GM12891 (cell line): ENCODE results near the gene INSYN1.

ENCODE experiments used
- PAX5 ChIP-seq: IDR thresholded peaks from 2 replicates; pipeline ENCODE4 v1.6.1; 2011; ENCODE audit warnings: low read length, moderate library complexity, mild to moderate bottlenecking; ENCODE audit not compliant: insufficient read depth, severe bottlenecking
- POLR2A ChIP-seq: IDR thresholded peaks from 2 replicates; pipeline ENCODE4 v1.6.1; 2011; ENCODE audit warnings: low read depth, low read length, control low read depth
- POLR2AphosphoS5 ChIP-seq: IDR thresholded peaks from 2 replicates; pipeline ENCODE4 v1.6.1; 2011; ENCODE audit warnings: low read depth, low read length, control low read depth
- POU2F2 ChIP-seq: IDR thresholded peaks from 2 replicates; pipeline ENCODE4 v1.6.1; 2011; ENCODE audit warnings: low read depth, mild to moderate bottlenecking, control low read depth, low read length, moderate library complexity
- TAF1 ChIP-seq: IDR thresholded peaks from 2 replicates; pipeline ENCODE4 v1.6.1; 2011; ENCODE audit warnings: low read depth, low read length, control low read depth

DNA sequence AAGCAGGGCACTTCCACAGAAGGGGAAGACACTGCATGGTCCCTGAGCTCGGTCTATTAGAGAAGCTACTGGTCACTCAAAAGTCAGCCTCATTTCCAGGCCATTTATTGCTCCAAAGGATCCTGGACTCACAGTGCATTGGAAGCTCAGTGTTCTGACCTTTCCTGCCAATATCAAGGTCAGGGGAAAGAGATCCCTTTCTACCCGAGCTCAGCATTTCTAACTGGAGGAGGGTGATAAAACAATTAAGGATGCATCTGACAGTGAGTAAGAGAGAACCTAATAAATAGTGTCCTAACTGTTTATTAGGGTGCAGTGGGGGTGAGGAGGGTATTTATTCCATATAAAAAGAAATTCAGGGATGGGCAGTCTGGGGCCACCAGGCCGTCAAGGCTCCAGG, 26.8 kb upstream of the INSYN1 start:
- TF ChIP-seq POLR2AphosphoS5 = no peak
- no peak for TF ChIP-seq POLR2A
- no peak for TF ChIP-seq TAF1
- TF ChIP-seq PAX5 = no peak
- no peak for TF ChIP-seq POU2F2
